NCI-H510A treated with DMSO at 0.1 percent for 48 hours (cell line): ENCODE results near the gene ERMN.
A peak's percentile ranks its signal among the peaks of the same experiment; 100 is the strongest.
"Not testable (repeated sequence)": the region's sequence is repeated elsewhere in the genome, so short reads cannot be mapped to it uniquely, and the experiment has no call there.

Source experiments
- DNase-seq: peaks from one replicate; lab custom pipeline; 2025; lab: John Stamatoyannopoulos, UW

The ERMN gene

GRCh38 chr2:157325786-157326185 lies at the start of gene ERMN:
Gene ERMN (minus strand): TSS chr2:157325824. CDS start chr2:157325642, 182 bp downstream.
- no peak for DNase-seq

- no peak for DNase-seq
These were observed 49.8 kb upstream of the ERMN start for GRCh38 chr2:157375384-157375783.

GRCh38 chr2:157368508-157368907 lies 42.9 kb upstream of the ERMN start:
- not testable (repeated sequence) for DNase-seq

- no peak for DNase-seq
These were observed 42.1 kb upstream of the ERMN start for GRCh38 chr2:157367704-157368103.

GRCh38 chr2:157364257-157364974 lies 38.8 kb upstream of the ERMN start:
- no peak for DNase-seq

GRCh38 chr2:157363612-157364101 lies 38.0 kb upstream of the ERMN start:
- no peak for DNase-seq

GRCh38 chr2:157362627-157363026 lies 37.0 kb upstream of the ERMN start:
- no peak for DNase-seq

- DNase-seq: no peak
These were observed 35.9 kb upstream of the ERMN start for GRCh38 chr2:157361526-157361925.

- DNase-seq: no peak
These were observed 34.0 kb upstream of the ERMN start for GRCh38 chr2:157359628-157360027.

- DNase-seq: no peak
These were observed 30.0 kb upstream of the ERMN start for GRCh38 chr2:157355618-157356017.

GRCh38 chr2:157349949-157350515 lies 24.4 kb upstream of the ERMN start:
- no peak for DNase-seq

- no peak for DNase-seq
These were observed 22.8 kb upstream of the ERMN start for GRCh38 chr2:157348291-157348921.

- no peak for DNase-seq
These were observed 20.2 kb upstream of the ERMN start for GRCh38 chr2:157345647-157346389.

- DNase-seq: not testable (repeated sequence)
These were observed 15.8 kb upstream of the ERMN start for GRCh38 chr2:157341381-157341780.

GRCh38 chr2:157339965-157340655 lies 14.5 kb upstream of the ERMN start:
- no peak for DNase-seq

- no peak for DNase-seq
These were observed 12.4 kb upstream of the ERMN start for GRCh38 chr2:157337978-157338377.

- DNase-seq: peak; percentile 22
These were observed 10.8 kb upstream of the ERMN start for GRCh38 chr2:157336137-157337010.

GRCh38 chr2:157334797-157335196 lies 9.2 kb upstream of the ERMN start:
- DNase-seq: no peak

- DNase-seq: no peak
These were observed 8.7 kb upstream of the ERMN start for GRCh38 chr2:157334335-157334734.

GRCh38 chr2:157333304-157334047 lies 7.9 kb upstream of the ERMN start:
- no peak for DNase-seq
